Testis (tissue), 2 donors: ENCODE results near the gene PPP2CA.

Experiments
- CTCF ChIP-seq, 3 experiments: fragments of 450-650 bp in 2 of 3; fragments of 200-600 bp in 1 of 3; sonication (generic) in 1 of 3; IDR thresholded peaks; one replicate each; pipeline ENCODE4 v1.5.1; 2016 to 2019; ENCODE audit warnings: antibody characterized with exemption in 3 of 3, mild to moderate bottlenecking in 2 of 3, moderate library complexity in 1 of 3
- POLR2A ChIP-seq: fragments of 450-650 bp; IDR thresholded peaks from one replicate; pipeline ENCODE4 v1.6.1; 2017; ENCODE audit warnings: antibody characterized with exemption, mild to moderate bottlenecking, moderate library complexity

- no peak for TF ChIP-seq POLR2A
- TF ChIP-seq CTCF (IDR thresholded peaks at IDR 0.05): no peak
Observed at GRCh38 chr5:134227259-134227658, 1.4 kb upstream of the PPP2CA start.
